Measurements from ENCODE around the gene SLC35B2.

SLC35B2 gene

GRCh38 chr6:44266347-44266746, 9.0 kb upstream of the SLC35B2 start:
- no peak for DNase-seq

- DNase-seq: no peak
These were observed 8.4 kb upstream of the SLC35B2 start for GRCh38 chr6:44265722-44266233.

- peak; percentile 92 for DNase-seq
These were observed 7.8 kb upstream of the SLC35B2 start, which contains the start of gene NFKBIE for GRCh38 chr6:44265007-44265721. Gene NFKBIE (minus strand): TSS chr6:44265551. CDS start chr6:44265346, 205 bp downstream.

GRCh38 chr6:44264154-44265006, 7.1 kb upstream of the SLC35B2 start:
- no peak for DNase-seq

GRCh38 chr6:44263354-44264100, 6.2 kb upstream of the SLC35B2 start:
- DNase-seq: no peak

- no peak for DNase-seq
These were observed 5.4 kb upstream of the SLC35B2 start for GRCh38 chr6:44262467-44263353.

GRCh38 chr6:44261581-44261980, 4.3 kb upstream of the SLC35B2 start:
- no peak for DNase-seq

GRCh38 chr6:44260451-44261297, 3.3 kb upstream of the SLC35B2 start:
- no peak for DNase-seq

- DNase-seq: no peak
These were observed 2.7 kb upstream of the SLC35B2 start for GRCh38 chr6:44260011-44260410.

GRCh38 chr6:44258921-44259320, 1.6 kb upstream of the SLC35B2 start:
- no peak for DNase-seq

GRCh38 chr6:44258325-44258863, 1.1 kb upstream of the SLC35B2 start:
- no peak for DNase-seq

- DNase-seq: no peak
These were observed 511 bp upstream of the SLC35B2 start for GRCh38 chr6:44257753-44258324.

- DNase-seq: no peak
These were observed 628 bp downstream of the SLC35B2 start for GRCh38 chr6:44256775-44257024.

- DNase-seq: no peak
These were observed 1.2 kb downstream of the SLC35B2 start for GRCh38 chr6:44255871-44256774.

GRCh38 chr6:44255105-44255808, 2.1 kb downstream of the SLC35B2 start:
- DNase-seq: no peak

- no peak for DNase-seq
These were observed 2.9 kb downstream of the SLC35B2 start for GRCh38 chr6:44254191-44255104.

GRCh38 chr6:44253307-44254101, 3.8 kb downstream of the SLC35B2 start:
- no peak for DNase-seq

Measured in amniotic stem cell (primary cell).